AG08395 (cell line): Measurements from ENCODE around the gene POGZ.
"Not testable (repeated sequence)": the region's sequence is repeated elsewhere in the genome, so short reads cannot be mapped to it uniquely, and the experiment has no call there.

ENCODE experiments used
- DNase-seq: peaks from one replicate; pipeline ENCODE4 v3.0.0; 2012; ENCODE audit warnings: mixed read lengths, low spot score

The POGZ gene

GRCh38 chr1:151419819-151420218 lies 39.5 kb downstream of the POGZ start:
- no peak for DNase-seq

DNA sequence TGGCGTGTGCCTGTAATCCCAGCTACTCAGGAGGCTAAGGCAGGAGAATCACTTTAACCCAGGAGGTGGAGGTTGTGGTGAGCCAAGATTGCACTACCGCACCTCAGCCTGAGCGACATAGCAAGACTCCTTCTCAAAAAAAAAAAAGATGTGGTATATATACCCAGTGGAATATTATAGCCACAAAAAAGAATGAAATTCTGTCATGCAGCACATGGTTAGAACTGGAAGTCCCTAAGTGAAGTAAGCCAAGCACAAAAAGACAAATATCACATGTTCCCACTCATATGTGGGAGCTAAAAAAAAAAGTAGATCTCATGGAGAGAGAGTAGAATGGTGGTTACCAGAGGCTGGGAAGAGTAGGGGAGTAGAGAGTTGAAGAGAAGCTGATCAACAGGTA lies 41.2 kb downstream of the POGZ start:
- no peak for DNase-seq

DNA sequence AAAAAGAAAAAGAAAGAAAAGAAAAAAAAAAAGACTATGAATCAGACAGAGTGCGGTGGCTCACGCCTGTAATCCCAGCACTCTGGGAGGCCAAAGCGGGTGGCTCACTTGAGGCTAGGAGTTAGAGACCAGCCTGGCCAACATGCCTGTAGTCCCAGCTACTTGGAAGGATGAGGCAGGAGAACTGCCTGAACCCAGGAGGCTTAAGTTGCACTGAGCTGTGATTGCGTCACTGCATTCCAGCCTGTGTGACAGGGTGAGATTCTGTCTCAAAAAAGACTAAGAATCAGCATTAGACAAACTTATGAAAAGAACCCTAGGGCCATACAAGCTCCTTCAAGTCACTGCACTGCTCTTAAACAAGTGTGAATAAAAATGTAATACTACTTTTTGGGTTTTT lies 43.1 kb downstream of the POGZ start:
- DNase-seq = peak; percentile 27

- DNase-seq = no peak
These were observed 47.4 kb downstream of the POGZ start for GRCh38 chr1:151411884-151412283.

- no peak for DNase-seq
These were observed 50.4 kb downstream of the POGZ start for GRCh38 chr1:151408891-151409290.

GRCh38 chr1:151407304-151407703 lies 52.0 kb downstream of the POGZ start:
- DNase-seq = no peak

- DNase-seq = no peak
These were observed 53.1 kb downstream of the POGZ start for GRCh38 chr1:151406176-151406575.

GRCh38 chr1:151405187-151405951 lies 53.9 kb downstream of the POGZ start:
- DNase-seq = no peak

DNA sequence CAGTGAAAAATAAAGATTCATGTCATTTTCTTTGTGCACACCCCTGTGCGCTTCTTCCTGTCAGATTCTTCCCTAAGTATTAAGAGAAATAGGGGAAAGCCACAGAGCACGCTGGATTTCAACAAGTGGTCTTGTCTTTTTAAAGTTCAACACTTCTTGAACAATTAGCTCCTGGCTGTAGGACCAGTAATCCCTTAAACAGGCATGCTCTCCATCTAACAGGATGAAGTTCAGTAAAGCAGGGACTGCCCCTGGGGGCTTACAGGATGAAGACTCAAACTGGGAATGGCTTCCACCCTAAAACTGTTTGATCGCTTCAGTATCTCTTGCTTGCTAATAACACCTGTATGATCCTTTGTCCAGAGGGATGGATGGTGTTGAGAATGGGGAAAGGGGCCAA lies 55.7 kb downstream of the POGZ start:
- no peak for DNase-seq

DNA sequence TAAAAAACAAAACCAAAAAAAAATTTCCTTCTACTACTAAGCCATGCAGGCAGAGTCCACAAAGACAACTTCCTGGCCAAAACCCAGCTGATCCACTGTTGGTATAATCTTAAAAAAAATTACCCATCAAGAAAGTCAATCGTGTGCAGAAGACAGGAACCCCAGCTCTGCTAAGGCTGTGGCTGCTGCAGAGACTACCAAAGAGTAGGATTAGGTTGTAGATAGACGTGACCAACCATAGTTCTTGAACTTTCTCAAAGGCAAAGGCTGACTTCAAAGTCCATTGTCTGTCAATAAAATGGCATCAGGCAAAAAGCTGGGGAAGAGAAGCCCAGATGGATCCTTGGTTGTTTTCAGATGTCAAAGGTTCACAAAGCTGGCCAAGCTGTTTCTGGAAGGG lies 56.5 kb downstream of the POGZ start:
- no peak for DNase-seq

DNA sequence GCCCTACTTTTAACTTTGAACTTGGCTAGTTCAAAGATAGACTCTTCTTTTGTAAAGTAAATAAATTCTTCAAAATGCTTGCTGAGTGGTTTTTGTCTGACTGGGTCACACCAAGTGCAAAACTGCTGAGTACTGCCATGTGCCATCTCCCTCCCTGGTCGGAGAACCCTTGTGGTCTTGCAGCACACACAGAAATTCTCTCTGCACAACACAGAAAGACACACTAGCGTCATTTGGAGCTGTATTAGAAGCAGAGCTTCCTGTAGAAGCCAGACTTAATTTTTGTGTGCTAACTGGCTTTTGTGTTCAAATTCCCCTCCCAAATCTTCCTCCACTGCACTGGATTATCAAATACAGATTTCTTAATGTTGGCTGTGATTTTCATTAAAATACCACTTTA lies 57.4 kb downstream of the POGZ start:
- no peak for DNase-seq

DNA sequence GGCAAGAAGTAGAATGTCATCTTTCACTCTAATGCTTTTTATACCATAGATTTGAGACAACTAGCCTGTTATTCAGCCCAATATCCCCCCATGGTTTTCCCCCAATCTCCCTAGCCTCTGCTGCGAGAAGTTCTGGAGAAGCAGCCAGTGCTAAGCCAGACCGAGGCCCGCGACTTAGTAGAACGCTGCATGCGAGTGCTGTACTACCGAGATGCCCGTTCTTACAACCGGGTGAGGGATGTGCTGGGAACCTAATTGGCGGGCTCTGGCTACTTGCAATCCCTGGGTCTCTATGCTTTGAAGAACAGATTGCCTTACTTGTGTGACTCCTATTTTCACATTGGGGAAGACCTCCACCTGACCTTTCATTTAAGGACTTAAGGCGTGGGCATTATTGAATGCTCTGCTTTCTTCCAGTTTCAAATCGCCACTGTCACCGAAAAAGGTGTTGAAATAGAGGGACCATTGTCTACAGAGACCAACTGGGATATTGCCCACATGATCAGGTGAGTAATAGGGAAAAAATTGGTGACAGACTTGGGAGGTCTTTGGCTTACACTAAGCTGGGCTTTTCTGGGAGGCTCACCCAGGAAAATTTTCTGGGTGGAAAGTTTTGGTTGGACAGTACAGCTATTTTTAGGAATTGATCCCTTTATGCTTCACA lies 58.0 kb downstream of the POGZ start:
- DNase-seq = peak; percentile 26

DNA sequence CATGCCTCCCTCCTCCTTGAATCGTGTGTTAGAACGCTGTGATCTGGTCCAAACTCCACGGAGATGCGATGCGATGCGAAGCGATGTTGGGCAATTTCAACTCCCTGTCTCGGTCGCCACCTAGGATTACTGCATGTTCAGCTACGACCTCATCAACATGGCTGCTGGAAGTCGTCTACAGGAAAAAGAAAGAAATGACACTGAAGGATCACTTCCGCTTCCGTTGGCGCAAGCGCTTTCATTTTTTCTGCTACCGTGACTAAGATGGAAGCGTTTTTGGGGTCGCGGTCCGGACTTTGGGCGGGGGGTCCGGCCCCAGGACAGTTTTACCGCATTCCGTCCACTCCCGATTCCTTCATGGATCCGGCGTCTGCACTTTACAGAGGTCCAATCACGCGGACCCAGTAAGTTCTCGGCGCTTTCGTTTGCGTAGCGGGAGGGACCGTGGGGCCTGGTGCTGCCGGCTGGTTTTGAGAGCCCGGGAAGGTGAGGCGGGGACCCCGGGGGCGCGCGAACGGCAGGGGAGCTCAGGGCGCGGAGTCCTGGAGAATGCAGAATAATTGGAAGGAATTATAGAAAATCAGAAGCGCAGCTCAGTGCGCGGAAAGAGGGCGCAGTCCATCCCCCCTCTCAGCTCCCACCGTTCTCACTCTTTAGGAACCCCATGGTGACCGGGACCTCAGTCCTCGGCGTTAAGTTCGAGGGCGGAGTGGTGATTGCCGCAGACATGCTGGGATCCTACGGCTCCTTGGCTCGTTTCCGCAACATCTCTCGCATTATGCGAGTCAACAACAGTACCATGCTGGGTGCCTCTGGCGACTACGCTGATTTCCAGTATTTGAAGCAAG lies 59.7 kb downstream of the POGZ start, which contains the start of gene PSMB4:
TSS of gene PSMB4 (plus strand) at position 250 of the 848 bp plus-strand sequence. CDS start at position 265, 15 bp downstream.
- DNase-seq = peak; percentile 93

DNA sequence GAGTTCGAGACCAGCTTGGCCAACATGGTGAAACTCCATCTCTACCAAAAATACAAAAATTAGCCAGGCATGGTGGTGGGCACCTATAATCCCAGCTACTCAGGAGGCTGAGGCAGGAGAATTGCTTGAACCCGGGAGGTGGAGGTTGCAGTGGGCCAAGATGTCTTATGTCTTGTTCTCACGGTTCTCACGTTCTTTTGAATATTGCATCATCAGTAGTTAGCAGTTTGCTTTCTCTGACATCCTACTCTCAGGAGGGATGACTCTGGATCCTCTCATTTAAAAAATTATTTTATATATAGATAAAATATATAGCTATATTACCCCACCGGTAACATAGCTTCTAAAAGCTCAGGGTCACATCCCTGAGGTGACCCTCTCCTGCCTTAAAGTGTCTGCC lies 63.0 kb downstream of the POGZ start:
- DNase-seq = not testable (repeated sequence)

DNA sequence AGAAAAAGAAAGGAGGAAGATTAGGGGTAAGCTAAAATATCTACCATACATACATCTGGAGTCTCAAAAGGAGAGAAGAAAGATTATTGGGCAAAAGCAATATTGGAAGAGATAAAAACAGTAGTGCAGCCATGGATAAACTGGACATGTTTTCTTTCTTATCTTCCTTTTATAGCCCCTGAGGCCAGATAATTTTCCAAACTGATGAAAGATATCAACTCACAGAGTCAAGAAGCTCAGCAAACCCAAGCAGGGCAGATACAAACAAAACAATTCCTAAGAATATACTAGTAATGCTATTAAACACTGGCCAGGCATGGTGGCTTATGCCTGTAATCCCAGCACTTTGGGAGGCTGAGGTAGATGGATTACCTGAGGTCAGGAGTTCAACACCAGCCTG lies 65.7 kb downstream of the POGZ start:
- no peak for DNase-seq

DNA sequence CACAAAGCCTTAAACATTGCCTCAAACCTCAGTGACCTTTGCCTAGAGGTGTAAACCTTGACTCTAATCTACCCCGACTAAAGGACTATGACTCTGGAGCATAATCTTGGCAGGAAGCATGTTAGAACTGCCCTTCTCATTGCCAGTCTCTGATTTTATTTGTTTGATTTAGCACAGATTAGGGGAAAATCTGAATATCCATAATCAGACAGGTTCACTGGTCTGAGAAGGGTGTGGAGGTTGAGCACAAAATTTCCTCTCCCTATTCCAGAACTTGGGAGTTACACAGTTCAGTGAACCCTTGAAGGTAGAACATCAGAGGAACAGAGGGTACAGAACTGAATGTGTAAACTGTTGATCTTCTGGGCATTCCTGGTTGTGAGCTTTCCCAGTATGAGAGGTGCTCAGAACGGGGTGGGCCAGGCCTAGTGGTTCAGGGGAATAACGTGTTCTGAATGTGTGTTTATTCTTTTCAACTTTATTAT lies 68.2 kb downstream of the POGZ start:
- no peak for DNase-seq

- not testable (repeated sequence) for DNase-seq
These were observed 68.8 kb downstream of the POGZ start for GRCh38 chr1:151390221-151391078.

- no peak for DNase-seq
These were observed 73.3 kb downstream of the POGZ start for GRCh38 chr1:151386002-151386401.

- no peak for DNase-seq
These were observed 74.7 kb downstream of the POGZ start for GRCh38 chr1:151384584-151384983.

GRCh38 chr1:151377150-151377884 lies 82.0 kb downstream of the POGZ start:
- DNase-seq = no peak

GRCh38 chr1:151373196-151373595 lies 86.1 kb downstream of the POGZ start:
- no peak for DNase-seq
